Neural progenitor cell (in vitro differentiated cells): ENCODE measurements around the gene RIMBP3B.
"Not testable (repeated sequence)": the region's sequence is repeated elsewhere in the genome, so short reads cannot be mapped to it uniquely, and the experiment has no call there.

Experiments
- EZH2 ChIP-seq: fragments of 200-600 bp; sonication (generic); IDR thresholded peaks from 2 replicates; pipeline ENCODE4 v1.6.1; 2017; ENCODE audit warnings: antibody characterized with exemption, mild to moderate bottlenecking, moderate library complexity
- TF ChIP-seq, protein P1 (sequence below): fragments of 200-600 bp; sonication (generic); IDR thresholded peaks from 2 replicates; pipeline ENCODE4 v1.5.1; 2017; ENCODE audit warnings: antibody characterized with exemption, mild to moderate bottlenecking

DNA sequence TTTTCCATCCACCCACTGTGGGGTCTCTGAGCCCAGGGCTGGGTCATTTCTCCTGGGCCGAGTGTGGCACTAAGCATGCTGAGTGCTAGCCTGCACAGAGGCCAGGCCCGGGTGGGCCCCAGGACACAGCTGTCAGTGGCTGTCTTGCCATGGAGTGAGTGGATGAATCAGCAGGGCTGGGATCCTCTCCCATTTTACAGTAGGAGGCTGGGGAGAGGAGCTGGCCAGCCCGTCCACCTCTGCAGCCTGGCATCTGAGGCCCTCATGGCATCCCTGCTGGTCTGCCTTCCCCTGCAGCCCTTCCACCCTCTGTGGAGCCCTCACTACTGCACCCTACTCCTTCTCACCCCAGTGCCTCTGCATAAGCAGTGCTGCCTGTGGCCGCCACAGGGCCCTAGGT is 21.1 kb upstream of the RIMBP3B start:
- TF ChIP-seq, protein P1, sequence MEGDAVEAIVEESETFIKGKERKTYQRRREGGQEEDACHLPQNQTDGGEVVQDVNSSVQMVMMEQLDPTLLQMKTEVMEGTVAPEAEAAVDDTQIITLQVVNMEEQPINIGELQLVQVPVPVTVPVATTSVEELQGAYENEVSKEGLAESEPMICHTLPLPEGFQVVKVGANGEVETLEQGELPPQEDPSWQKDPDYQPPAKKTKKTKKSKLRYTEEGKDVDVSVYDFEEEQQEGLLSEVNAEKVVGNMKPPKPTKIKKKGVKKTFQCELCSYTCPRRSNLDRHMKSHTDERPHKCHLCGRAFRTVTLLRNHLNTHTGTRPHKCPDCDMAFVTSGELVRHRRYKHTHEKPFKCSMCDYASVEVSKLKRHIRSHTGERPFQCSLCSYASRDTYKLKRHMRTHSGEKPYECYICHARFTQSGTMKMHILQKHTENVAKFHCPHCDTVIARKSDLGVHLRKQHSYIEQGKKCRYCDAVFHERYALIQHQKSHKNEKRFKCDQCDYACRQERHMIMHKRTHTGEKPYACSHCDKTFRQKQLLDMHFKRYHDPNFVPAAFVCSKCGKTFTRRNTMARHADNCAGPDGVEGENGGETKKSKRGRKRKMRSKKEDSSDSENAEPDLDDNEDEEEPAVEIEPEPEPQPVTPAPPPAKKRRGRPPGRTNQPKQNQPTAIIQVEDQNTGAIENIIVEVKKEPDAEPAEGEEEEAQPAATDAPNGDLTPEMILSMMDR: not testable (repeated sequence)
- TF ChIP-seq EZH2: not testable (repeated sequence)
